Neuronal stem cell (in vitro differentiated cells): ENCODE results near the gene C3orf62.

ENCODE experiments used
- DNase-seq: peaks from one replicate; pipeline ENCODE4 v3.0.0-alpha.2; 2013; ENCODE audit warnings: low spot score
- H2AFZ ChIP-seq: one replicate; pipeline ENCODE4 v1.6.1; 2013; ENCODE audit warnings: mild to moderate bottlenecking, low read length, inconsistent platforms
- H2AK5ac ChIP-seq: 2 replicates; pipeline ENCODE4 v1.6.1; 2013; ENCODE audit warnings: low read depth, mild to moderate bottlenecking, inconsistent platforms, low read length, moderate library complexity, mixed read lengths
- H2BK120ac ChIP-seq: 2 replicates; pipeline ENCODE4 v1.6.1; 2013; ENCODE audit warnings: low read depth, mild to moderate bottlenecking, inconsistent platforms, low read length, moderate library complexity, mixed read lengths
- H2BK12ac ChIP-seq: one replicate; pipeline ENCODE4 v1.6.1; 2013; ENCODE audit warnings: low read length, inconsistent platforms
- H2BK15ac ChIP-seq: 2 replicates; pipeline ENCODE4 v1.6.1; 2013; ENCODE audit warnings: mild to moderate bottlenecking, low read length, inconsistent platforms, mixed read lengths
- H2BK5ac ChIP-seq: one replicate; pipeline ENCODE4 v1.6.1; 2013; ENCODE audit warnings: inconsistent platforms, mild to moderate bottlenecking, low read length, moderate library complexity
- H3K14ac ChIP-seq: one replicate; pipeline ENCODE4 v1.6.1; 2013; ENCODE audit warnings: low read length, inconsistent platforms
- H3K18ac ChIP-seq: 2 replicates; pipeline ENCODE4 v1.6.1; 2013; ENCODE audit warnings: low read length, inconsistent platforms
- H3K23ac ChIP-seq: 2 replicates; pipeline ENCODE4 v1.6.1; 2013; ENCODE audit warnings: low read depth, mild to moderate bottlenecking, mixed read lengths, low read length, inconsistent platforms; ENCODE audit not compliant: poor library complexity
- H3K27ac ChIP-seq: replicated peaks from 3 replicates; pipeline ENCODE4 v1.5.1; 2013; ENCODE audit warnings: low read length, inconsistent platforms
- H3K27me3 ChIP-seq, 3 experiments: 2 replicates each; pipeline ENCODE4 v1.6.1; 2013; ENCODE audit warnings: low read length in 3 of 3, mild to moderate bottlenecking in 2 of 3, inconsistent platforms in 1 of 3, low read depth in 1 of 3, mixed read lengths in 1 of 3, moderate library complexity in 1 of 3; ENCODE audit not compliant: control insufficient read depth in 3 of 3, insufficient read depth in 3 of 3
- H3K36me3 ChIP-seq, 2 donors: replicated peaks in 1 of 2; 2 replicates each; pipeline ENCODE4 v1.6.1; 2013; ENCODE audit warnings: low read length in 2 of 2; ENCODE audit not compliant: control insufficient read depth in 2 of 2, insufficient read depth in 2 of 2
- H3K4ac ChIP-seq: 2 replicates; pipeline ENCODE4 v1.6.1; 2013; ENCODE audit warnings: inconsistent platforms, mild to moderate bottlenecking, low read length, moderate library complexity
- H3K4me1 ChIP-seq, 2 donors: 1 replicate in 1 of 2; 2 replicates in 1 of 2; pipeline ENCODE4 v1.6.1; 2013; ENCODE audit warnings: low read length in 2 of 2, low read depth in 1 of 2; ENCODE audit not compliant: control insufficient read depth in 2 of 2, insufficient read depth in 1 of 2
- H3K4me2 ChIP-seq: one replicate; pipeline ENCODE4 v1.6.1; 2013; ENCODE audit warnings: mild to moderate bottlenecking, low read length, inconsistent platforms; ENCODE audit not compliant: insufficient read depth, poor library complexity, severe bottlenecking
- H3K4me3 ChIP-seq, 2 donors: 2 replicates each; pipeline ENCODE4 v1.5.1; 2013; ENCODE audit warnings: low read length in 2 of 2, mild to moderate bottlenecking in 2 of 2, inconsistent platforms in 1 of 2, moderate library complexity in 1 of 2
- H3K79me1 ChIP-seq: one replicate; pipeline ENCODE4 v1.6.1; 2013; ENCODE audit warnings: low read depth, mild to moderate bottlenecking, inconsistent platforms, low read length, moderate library complexity
- H3K9ac ChIP-seq: one replicate; pipeline ENCODE4 v1.6.1; 2013; ENCODE audit warnings: mild to moderate bottlenecking, low read depth, low read length, inconsistent platforms; ENCODE audit not compliant: poor library complexity
- H3K9me3 ChIP-seq, 2 donors: replicated peaks in 1 of 2; 2 replicates each; pipeline versions ENCODE3 to v1.6.1; 2013; ENCODE audit warnings: low read length in 2 of 2, mild to moderate bottlenecking in 2 of 2, inconsistent platforms in 1 of 2, low read depth in 1 of 2, mixed read lengths in 1 of 2, moderate library complexity in 1 of 2; ENCODE audit not compliant: control insufficient read depth in 2 of 2, insufficient read depth in 1 of 2
- H4K8ac ChIP-seq: one replicate; pipeline ENCODE4 v1.6.1; 2013; ENCODE audit warnings: low read depth, mild to moderate bottlenecking, inconsistent platforms, low read length, moderate library complexity
- H4K91ac ChIP-seq: one replicate; pipeline ENCODE4 v1.6.1; 2013; ENCODE audit warnings: low read length, low read depth, mild to moderate bottlenecking, inconsistent platforms; ENCODE audit not compliant: poor library complexity
- WGBS, 2 donors: extraction: QIAGEN DNeasy Blood & Tissue Kit; methylation state at CpG; one replicate each; pipeline ENCODE4 v1.1.7; 2013; ENCODE audit warnings: missing lambda C conversion rate in 2 of 2, mixed read lengths in 1 of 2; ENCODE audit not compliant: insufficient read length in 2 of 2, insufficient replicate concordance in 1 of 2; ENCODE audit errors: extremely low coverage in 2 of 2; 5-methylcytosine and 5-hydroxymethylcytosine counted together

Gene C3orf62

DNA sequence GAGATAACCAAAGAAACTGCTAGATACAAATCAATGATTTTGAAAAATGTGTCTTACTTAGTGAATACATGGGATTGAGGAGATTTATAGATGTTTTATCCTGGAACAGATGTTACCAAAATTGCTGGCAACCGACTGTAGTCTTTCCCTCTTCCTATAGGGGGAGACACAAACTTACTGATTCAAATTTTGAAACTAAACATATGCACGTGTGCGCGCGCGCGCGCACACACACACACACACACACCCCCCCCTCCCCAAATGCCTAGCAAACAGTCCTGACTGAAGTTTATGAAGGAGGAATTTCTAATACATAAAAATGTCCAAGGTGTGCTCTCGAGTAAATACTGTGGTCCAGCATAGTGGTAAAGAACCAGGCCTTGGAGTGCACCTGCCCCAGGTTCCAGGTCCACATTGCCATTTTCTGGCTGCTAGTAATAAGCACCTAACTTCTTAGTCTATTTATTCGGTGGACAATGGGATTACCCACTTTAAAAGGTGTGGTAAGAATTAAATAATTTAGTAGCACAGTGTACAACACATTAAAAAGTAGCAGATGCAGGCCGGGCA, 18.5 kb upstream of the C3orf62 start:
- H2BK5ac ChIP-seq: no peak overlapping the region
- WGBS, 2 donors: no CpG with 5 or more reads among the region's 11 CpGs
- no peak overlapping the region for H3K4ac ChIP-seq
- H3K9ac ChIP-seq: no peak overlapping the region
- H3K4me1 ChIP-seq: no peaks in the 10 kb centered on the region
- H3K79me1 ChIP-seq: no peaks in the 10 kb centered on the region
- no peak overlapping the region for H3K27ac ChIP-seq
- no peak overlapping the region for H2BK12ac ChIP-seq
- H2BK15ac ChIP-seq: no peak overlapping the region
- no peak for DNase-seq
- no peak overlapping the region for H3K23ac ChIP-seq
- no peak overlapping the region for H3K14ac ChIP-seq
- H3K36me3 ChIP-seq: peaks cover 42 to 88% of the 10 kb centered on the region in 2 donors
- H2BK120ac ChIP-seq: no peak overlapping the region
- H3K18ac ChIP-seq: no peak overlapping the region
- no peaks in the 10 kb centered on the region for H3K9me3 ChIP-seq
- H3K4me2 ChIP-seq: no peak overlapping the region
- H2AFZ ChIP-seq: no peak overlapping the region
- no peak overlapping the region for H4K8ac ChIP-seq
- H3K4me3 ChIP-seq: no peak overlapping the region
- H3K27me3 ChIP-seq: no peaks in the 10 kb centered on the region
- H4K91ac ChIP-seq: no peak overlapping the region
- no peak overlapping the region for H2AK5ac ChIP-seq

DNA sequence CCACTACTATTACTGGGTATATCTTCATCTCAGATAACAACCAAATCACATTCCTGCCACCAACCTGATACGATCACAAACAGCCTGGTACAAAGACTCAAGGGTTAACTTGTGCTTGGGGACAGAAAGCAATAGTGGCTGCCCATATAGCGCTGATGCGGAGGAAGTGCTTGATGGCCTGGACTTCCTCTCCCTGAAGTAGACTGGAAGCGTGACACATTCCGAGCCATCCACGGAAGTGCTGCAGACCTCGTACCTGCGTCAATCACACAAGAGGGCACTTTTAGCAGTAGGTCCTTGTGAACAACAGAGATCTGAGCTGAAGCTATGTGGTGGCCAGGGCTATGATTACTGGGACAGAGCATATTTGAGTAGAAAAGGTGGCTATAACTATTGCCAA, 17.3 kb upstream of the C3orf62 start:
- H3K79me1 ChIP-seq: no peaks in the 10 kb centered on the region
- no peak for DNase-seq
- H3K9me3 ChIP-seq: no peaks in the 10 kb centered on the region
- no peaks in the 10 kb centered on the region for H3K27me3 ChIP-seq
- no peak overlapping the region for H3K14ac ChIP-seq
- no peak overlapping the region for H4K8ac ChIP-seq
- H2BK120ac ChIP-seq: no peak overlapping the region
- H2AK5ac ChIP-seq: no peak overlapping the region
- WGBS, 2 donors: no CpG with 5 or more reads among the region's 8 CpGs
- no peak overlapping the region for H3K4me2 ChIP-seq
- no peak overlapping the region for H3K4me3 ChIP-seq
- no peak overlapping the region for H2BK5ac ChIP-seq
- no peak overlapping the region for H3K27ac ChIP-seq
- no peak overlapping the region for H2AFZ ChIP-seq
- H3K23ac ChIP-seq: no peak overlapping the region
- no peak overlapping the region for H4K91ac ChIP-seq
- H2BK15ac ChIP-seq: no peak overlapping the region
- no peak overlapping the region for H3K18ac ChIP-seq
- no peak overlapping the region for H2BK12ac ChIP-seq
- no peaks in the 10 kb centered on the region for H3K4me1 ChIP-seq
- H3K36me3 ChIP-seq: peaks cover 31 to 90% of the 10 kb centered on the region in 2 donors
- no peak overlapping the region for H3K4ac ChIP-seq
- no peak overlapping the region for H3K9ac ChIP-seq

DNA sequence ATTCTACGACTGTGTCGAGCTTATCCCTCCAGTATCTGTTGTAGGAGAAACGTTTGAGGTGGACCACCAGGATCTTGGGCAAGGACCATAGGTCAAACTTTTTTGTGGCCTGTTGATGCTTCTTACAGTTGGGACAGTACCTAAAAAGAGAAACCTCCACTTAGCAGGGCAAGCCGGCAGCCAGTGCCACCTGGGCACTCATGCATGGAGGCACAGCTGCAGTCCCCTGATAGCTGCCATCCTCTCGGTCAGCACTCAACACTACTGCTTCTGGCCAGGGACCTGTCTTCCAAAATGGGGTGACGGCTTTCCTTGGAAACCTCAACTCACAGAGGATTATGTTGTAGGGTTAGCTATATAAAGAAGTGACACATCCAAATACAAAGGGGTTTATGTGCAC, 7.0 kb upstream of the C3orf62 start:
- Histone ChIP-seq H3K18ac (no peak overlapping the region), H3K9me3 (no peaks in the 10 kb centered on the region), H3K36me3 (peaks cover 36 to 85% of the 10 kb centered on the region in 2 donors), H3K14ac (no peak overlapping the region), H4K91ac (no peak overlapping the region), H2AFZ (no peak overlapping the region), H3K79me1 (no peaks in the 10 kb centered on the region), H3K4ac (no peak overlapping the region), H3K4me1 (peaks cover 0 to 4% of the 10 kb centered on the region in 2 donors), H2AK5ac (no peak overlapping the region), H2BK15ac (no peak overlapping the region), H2BK5ac (no peak overlapping the region), H3K27ac (no peak overlapping the region), H3K27me3 (no peaks in the 10 kb centered on the region), H3K4me2 (no peak overlapping the region), H4K8ac (no peak overlapping the region), H2BK120ac (no peak overlapping the region), H2BK12ac (no peak overlapping the region), H3K9ac (no peak overlapping the region), H3K23ac (no peak overlapping the region), H3K4me3 (no peak overlapping the region)
- no CpG with 5 or more reads among the region's 6 CpGs for WGBS, 2 donors
- no peak for DNase-seq

DNA sequence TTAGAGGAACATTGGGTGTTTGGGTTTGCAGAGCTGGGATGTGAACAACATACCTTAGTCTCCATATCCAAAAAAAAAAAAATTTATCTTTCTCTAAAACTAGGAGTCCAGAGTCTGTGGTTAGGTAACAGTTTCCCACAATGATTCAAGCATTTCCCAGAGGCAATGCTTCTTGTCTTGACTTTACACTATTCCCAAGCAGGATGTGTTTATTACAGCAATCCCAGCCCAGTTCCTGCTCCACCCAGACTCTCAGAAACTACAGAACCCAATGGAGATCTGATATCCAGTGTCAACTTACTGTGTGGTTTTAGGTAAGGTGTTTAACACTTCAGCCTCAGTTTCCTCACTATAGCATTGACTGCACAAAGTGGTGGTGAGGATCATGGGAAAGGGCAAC, 2.3 kb upstream of the C3orf62 start:
- Histone ChIP-seq H4K8ac (no peak overlapping the region), H3K18ac (no peak overlapping the region), H2AK5ac (no peak overlapping the region), H2BK5ac (no peak overlapping the region), H3K4me2 (no peak overlapping the region), H3K27ac (no peak overlapping the region), H4K91ac (no peak overlapping the region), H3K4ac (no peak overlapping the region), H2AFZ (no peak overlapping the region), H3K27me3 (no peaks in the 10 kb centered on the region), H2BK120ac (no peak overlapping the region), H3K9me3 (no peaks in the 10 kb centered on the region), H3K4me3 (no peak overlapping the region), H2BK15ac (no peak overlapping the region), H3K9ac (no peak overlapping the region), H3K36me3 (peaks cover 22 to 77% of the 10 kb centered on the region in 2 donors), H3K4me1 (no peaks in the 10 kb centered on the region), H3K23ac (no peak overlapping the region), H3K79me1 (no peaks in the 10 kb centered on the region), H2BK12ac (no peak overlapping the region), H3K14ac (no peak overlapping the region)
- DNase-seq: no peak
